ENCODE data around the gene ZNF444.
A peak's percentile ranks its signal among the peaks of the same experiment; 100 is the strongest.
"Not testable (repeated sequence)": the region's sequence is repeated elsewhere in the genome, so short reads cannot be mapped to it uniquely, and the experiment has no call there.

The ZNF444 gene

DNA sequence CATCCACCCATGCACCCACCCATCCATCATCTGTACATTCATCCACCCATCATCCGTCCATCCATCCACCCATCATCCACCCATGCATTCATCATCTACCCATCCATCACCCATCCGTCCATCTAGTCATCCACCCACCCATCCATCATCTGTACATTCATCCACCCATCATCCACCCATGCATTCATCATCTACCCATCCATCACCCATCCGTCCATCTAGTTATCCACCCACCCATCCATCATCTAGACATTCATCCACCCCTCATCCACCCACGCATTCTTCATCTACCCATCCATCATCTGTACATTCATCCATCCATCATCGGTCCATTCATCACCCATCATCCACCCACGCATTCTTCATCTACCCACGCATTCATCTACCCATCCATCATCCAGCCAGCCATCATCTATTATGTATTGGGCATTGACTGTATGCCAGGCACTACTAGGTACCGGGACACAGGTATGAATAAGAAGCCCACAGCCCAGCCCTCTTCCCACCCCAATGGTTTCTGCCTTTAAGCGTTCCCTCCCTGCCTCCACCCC lies 18.0 kb downstream of the ZNF444 start:
- no peak overlapping the region for H3K4me3 Mint-ChIP-seq
- peaks cover 12% of the 10 kb centered on the region for H3K4me1 Mint-ChIP-seq
- DNase-seq (no peak), ATAC-seq (no peak)
- H3K27me3 Mint-ChIP-seq = no peaks in the 10 kb centered on the region
- H3K9me3 Mint-ChIP-seq = no peaks in the 10 kb centered on the region
- H3K36me3 Mint-ChIP-seq (ENCODE audit: low read depth) = peaks cover 7% of the 10 kb centered on the region
- no peak overlapping the region for H3K27ac Mint-ChIP-seq

GRCh38 chr19:56159622-56160271 lies 18.7 kb downstream of the ZNF444 start:
- H3K27ac Mint-ChIP-seq = no peak overlapping the region
- H3K4me3 Mint-ChIP-seq = no peak overlapping the region
- no peak for DNase-seq
- no peak for ATAC-seq
- no peaks in the 10 kb centered on the region for H3K9me3 Mint-ChIP-seq
- peaks cover 7% of the 10 kb centered on the region for H3K36me3 Mint-ChIP-seq (ENCODE audit: low read depth)
- no peaks in the 10 kb centered on the region for H3K27me3 Mint-ChIP-seq
- H3K4me1 Mint-ChIP-seq = peaks cover 13% of the 10 kb centered on the region

GRCh38 chr19:56161534-56161933 lies 20.4 kb downstream of the ZNF444 start:
- Mint-ChIP-seq H3K27ac (no peak overlapping the region), H3K9me3 (no peaks in the 10 kb centered on the region), H3K27me3 (no peaks in the 10 kb centered on the region), H3K4me3 (no peak overlapping the region), H3K4me1 (peaks cover 12% of the 10 kb centered on the region), H3K36me3 (ENCODE audit: low read depth) (peaks cover 7% of the 10 kb centered on the region)
- ATAC-seq = no peak
- no peak for DNase-seq

- Mint-ChIP-seq H3K27ac (no peak overlapping the region), H3K36me3 (ENCODE audit: low read depth) (peaks cover 7% of the 10 kb centered on the region)
- DNase-seq = no peak
Observed at GRCh38 chr19:56162258-56162657, 21.2 kb downstream of the ZNF444 start.

GRCh38 chr19:56163097-56163496 lies 22.0 kb downstream of the ZNF444 start:
- ATAC-seq = no peak
- H3K27ac Mint-ChIP-seq = no peak overlapping the region
- peaks cover 7% of the 10 kb centered on the region for H3K36me3 Mint-ChIP-seq (ENCODE audit: low read depth)
- H3K9me3 Mint-ChIP-seq = no peaks in the 10 kb centered on the region
- peaks cover 12% of the 10 kb centered on the region for H3K4me1 Mint-ChIP-seq
- no peak for DNase-seq
- no peak overlapping the region for H3K4me3 Mint-ChIP-seq
- no peaks in the 10 kb centered on the region for H3K27me3 Mint-ChIP-seq

More at GRCh38 chr19:56162258-56162657, 21.2 kb downstream of the ZNF444 start:
- no peak overlapping the region for H3K4me3 Mint-ChIP-seq
- H3K4me1 Mint-ChIP-seq = peaks cover 12% of the 10 kb centered on the region
- ATAC-seq = peak; percentile 78
- no peaks in the 10 kb centered on the region for H3K9me3 Mint-ChIP-seq
- no peaks in the 10 kb centered on the region for H3K27me3 Mint-ChIP-seq

DNA sequence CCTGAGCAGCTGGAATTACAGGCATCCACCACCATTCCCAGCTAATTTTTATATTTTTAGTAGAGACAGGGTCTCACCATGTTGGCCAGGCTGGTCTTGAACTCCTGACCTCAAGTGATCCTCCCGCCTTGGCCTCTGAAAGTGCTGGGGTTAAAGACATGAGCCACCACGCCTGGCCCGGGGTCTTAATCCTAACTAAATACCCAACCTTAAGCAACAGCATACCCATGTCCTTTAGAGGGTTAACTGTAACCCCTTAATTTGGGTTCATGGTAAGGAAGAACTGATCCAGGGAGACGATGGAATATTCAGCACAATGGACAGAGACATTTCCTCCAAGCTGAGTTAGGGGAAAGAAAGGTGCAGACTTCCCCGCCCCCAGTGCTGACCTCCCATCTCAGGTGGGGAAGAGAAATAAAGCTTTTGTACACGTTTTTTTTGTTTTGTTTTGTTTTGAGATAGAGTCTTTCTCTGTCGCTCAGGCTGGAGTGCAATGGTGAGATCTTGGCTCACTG lies 26.0 kb downstream of the ZNF444 start:
- Mint-ChIP-seq H3K27ac (no peak overlapping the region), H3K27me3 (peaks cover 5% of the 10 kb centered on the region), H3K4me1 (peaks cover 9% of the 10 kb centered on the region), H3K9me3 (no peaks in the 10 kb centered on the region), H3K36me3 (ENCODE audit: low read depth) (no peaks in the 10 kb centered on the region), H3K4me3 (no peak overlapping the region)
- ATAC-seq (no peak), DNase-seq (no peak)

DNA sequence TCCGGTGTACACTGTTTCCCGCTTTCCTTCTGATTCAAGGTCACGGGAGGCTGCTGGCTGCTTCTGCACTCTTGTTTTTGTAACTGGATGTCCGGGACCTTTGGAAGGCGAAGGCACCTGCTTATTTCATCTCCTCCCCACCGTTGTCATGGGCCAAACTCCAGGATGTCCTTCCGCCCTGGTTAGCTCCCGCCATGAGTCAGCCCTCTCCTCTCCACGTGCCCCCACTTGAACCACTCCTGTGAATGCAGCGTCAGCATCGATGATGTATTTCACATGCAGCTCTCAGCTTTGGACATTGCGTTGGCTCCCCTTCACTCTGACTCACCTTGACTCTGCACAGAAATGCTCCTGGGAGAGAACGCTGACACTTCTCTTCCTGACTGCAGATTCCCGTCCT lies 29.2 kb downstream of the ZNF444 start:
- Mint-ChIP-seq H3K27ac (no peak overlapping the region), H3K36me3 (ENCODE audit: low read depth) (no peaks in the 10 kb centered on the region), H3K27me3 (peaks cover 10% of the 10 kb centered on the region), H3K4me1 (no peaks in the 10 kb centered on the region), H3K9me3 (no peaks in the 10 kb centered on the region), H3K4me3 (no peak overlapping the region)
- no peak for ATAC-seq
- DNase-seq = no peak

DNA sequence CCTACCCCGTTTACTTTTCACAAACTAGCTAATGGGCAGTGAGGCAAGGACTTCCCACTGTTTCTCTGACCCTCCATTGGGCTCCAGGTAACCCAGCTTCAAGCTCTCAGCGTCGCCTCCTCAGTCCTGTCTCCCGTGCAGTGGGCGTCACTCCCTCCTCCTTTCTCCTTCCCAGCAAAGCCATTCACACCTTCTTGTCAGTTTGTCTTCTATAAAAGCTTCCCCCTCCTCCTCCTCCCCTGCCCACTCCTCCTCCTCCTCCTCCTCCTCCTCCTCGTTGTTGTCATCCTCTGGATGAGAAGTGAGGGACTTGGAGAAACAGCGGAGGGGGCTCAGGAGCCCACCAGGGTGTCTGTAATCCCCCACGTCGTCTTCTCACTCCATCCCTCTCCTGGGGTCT lies 33.0 kb downstream of the ZNF444 start:
- Mint-ChIP-seq H3K27ac (no peak overlapping the region), H3K27me3 (peaks cover 10% of the 10 kb centered on the region), H3K9me3 (no peaks in the 10 kb centered on the region), H3K4me1 (no peaks in the 10 kb centered on the region), H3K4me3 (no peak overlapping the region), H3K36me3 (ENCODE audit: low read depth) (no peaks in the 10 kb centered on the region)
- ATAC-seq (no peak), DNase-seq (no peak)

- no peak for ATAC-seq
Observed at GRCh38 chr19:56174550-56174949, 33.5 kb downstream of the ZNF444 start.

DNA sequence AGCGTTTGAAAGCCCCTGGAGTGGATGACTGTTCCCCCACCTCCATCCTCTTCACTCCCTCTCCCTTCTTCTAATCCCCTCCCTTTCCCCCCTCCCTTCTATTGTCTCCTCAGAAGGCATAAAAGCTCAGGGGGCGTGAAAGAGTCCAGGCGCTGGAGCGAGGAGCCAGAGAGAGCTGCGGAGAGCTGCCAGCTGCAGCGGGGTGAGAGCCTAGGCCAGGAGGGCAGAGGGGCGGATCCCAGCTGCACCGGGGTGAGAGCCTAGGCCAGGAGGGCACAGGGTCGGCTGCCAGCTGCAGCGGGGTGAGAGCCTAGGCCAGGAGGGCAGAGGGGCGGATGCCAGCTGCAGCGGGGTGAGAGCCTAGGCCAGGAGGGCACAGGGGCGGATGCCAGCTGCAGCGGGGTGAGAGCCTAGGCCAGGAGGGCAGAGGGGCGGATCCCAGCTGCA lies 34.8 kb downstream of the ZNF444 start, which contains the start of gene GALP:
Gene GALP, plus strand, starts transcription at position 148 of the 447 bp plus-strand sequence. CDS start 1,101 bp downstream, outside the sequence.
- DNase-seq; H3K4me1 Mint-ChIP-seq; H3K27me3 Mint-ChIP-seq; H3K4me3 Mint-ChIP-seq; H3K27ac Mint-ChIP-seq; ATAC-seq; H3K9me3 Mint-ChIP-seq; H3K36me3 Mint-ChIP-seq (ENCODE audit: low read depth): not testable (repeated sequence)

More at GRCh38 chr19:56174550-56174949, 33.5 kb downstream of the ZNF444 start:
- no peaks in the 10 kb centered on the region for H3K36me3 Mint-ChIP-seq (ENCODE audit: low read depth)
- no peak overlapping the region for H3K4me3 Mint-ChIP-seq
- H3K4me1 Mint-ChIP-seq = no peaks in the 10 kb centered on the region
- H3K27me3 Mint-ChIP-seq = peaks cover 10% of the 10 kb centered on the region
- no peak overlapping the region for H3K27ac Mint-ChIP-seq
- no peak for DNase-seq
- H3K9me3 Mint-ChIP-seq = no peaks in the 10 kb centered on the region

DNA sequence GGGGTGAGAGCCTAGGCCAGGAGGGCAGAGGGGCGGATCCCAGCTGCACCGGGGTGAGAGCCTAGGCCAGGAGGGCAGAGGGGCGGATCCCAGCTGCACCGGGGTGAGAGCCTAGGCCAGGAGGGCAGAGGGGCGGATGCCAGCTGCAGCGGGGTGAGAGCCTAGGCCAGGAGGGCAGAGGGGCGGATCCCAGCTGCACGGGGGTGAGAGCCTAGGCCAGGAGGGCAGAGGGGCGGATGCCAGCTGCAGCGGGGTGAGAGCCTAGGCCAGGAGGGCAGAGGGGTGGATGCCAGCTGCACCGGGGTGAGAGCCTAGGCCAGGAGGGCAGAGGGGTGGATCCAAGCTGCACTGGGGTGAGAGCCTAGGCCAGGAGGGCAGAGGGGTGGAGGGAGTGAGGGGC lies 35.2 kb downstream of the ZNF444 start:
- not testable (repeated sequence) for H3K36me3 Mint-ChIP-seq (ENCODE audit: low read depth); H3K9me3 Mint-ChIP-seq; DNase-seq; H3K4me1 Mint-ChIP-seq; H3K27ac Mint-ChIP-seq; H3K4me3 Mint-ChIP-seq; H3K27me3 Mint-ChIP-seq; ATAC-seq

GRCh38 chr19:56176881-56177280 lies 35.8 kb downstream of the ZNF444 start:
- no peak for DNase-seq
- Mint-ChIP-seq H3K9me3 (no peaks in the 10 kb centered on the region), H3K4me1 (no peaks in the 10 kb centered on the region), H3K4me3 (no peak overlapping the region), H3K27ac (no peak overlapping the region), H3K27me3 (peaks cover 6% of the 10 kb centered on the region), H3K36me3 (ENCODE audit: low read depth) (no peaks in the 10 kb centered on the region)
- no peak for ATAC-seq

GRCh38 chr19:56177564-56178243 lies 36.6 kb downstream of the ZNF444 start:
- H3K36me3 Mint-ChIP-seq (ENCODE audit: low read depth) = no peaks in the 10 kb centered on the region
- H3K4me3 Mint-ChIP-seq = no peak overlapping the region
- no peaks in the 10 kb centered on the region for H3K4me1 Mint-ChIP-seq
- ATAC-seq = no peak
- no peak overlapping the region for H3K27ac Mint-ChIP-seq
- DNase-seq = no peak
- peaks cover 3% of the 10 kb centered on the region for H3K27me3 Mint-ChIP-seq
- no peaks in the 10 kb centered on the region for H3K9me3 Mint-ChIP-seq

GRCh38 chr19:56189785-56190184 lies 48.7 kb downstream of the ZNF444 start:
- ATAC-seq (no peak), DNase-seq (no peak)
- H3K9me3 Mint-ChIP-seq = no peaks in the 10 kb centered on the region
- no peaks in the 10 kb centered on the region for H3K36me3 Mint-ChIP-seq (ENCODE audit: low read depth)
- H3K4me3 Mint-ChIP-seq = no peak overlapping the region
- H3K4me1 Mint-ChIP-seq = no peaks in the 10 kb centered on the region
- H3K27ac Mint-ChIP-seq = no peak overlapping the region
- peaks cover 11% of the 10 kb centered on the region for H3K27me3 Mint-ChIP-seq

GRCh38 chr19:56191115-56191514 lies 50.0 kb downstream of the ZNF444 start:
- ATAC-seq = no peak
- Mint-ChIP-seq H3K36me3 (ENCODE audit: low read depth) (no peaks in the 10 kb centered on the region), H3K9me3 (no peaks in the 10 kb centered on the region), H3K27me3 (peaks cover 4% of the 10 kb centered on the region), H3K4me3 (no peak overlapping the region), H3K27ac (no peak overlapping the region), H3K4me1 (no peaks in the 10 kb centered on the region)
- no peak for DNase-seq
